G401 (cell line): Measurements from ENCODE around the gene ARHGAP15. TPM values are rescaled to one million over a fixed set of nuclear protein-coding genes. Genes with fewer than 3 reads are reported as not detected.

ENCODE experiments used
- DNase-seq: peaks from one replicate; pipeline ENCODE4 v3.0.0-alpha.2; 2015; ENCODE audit warnings: low spot score
- in situ Hi-C: cut with HindIII; loops from 2 replicates; pipeline ENCODE4 v1.10.0; 2016; ENCODE audit warnings: low sequenced_read_pairs, mixed read lengths
- total RNA-seq: library from RNA; depleted of rRNA; stranded (reverse); fragments of >200 nt; shearing (Covaris generic); gene quantifications from 2 replicates; pipeline ENCODE4 v1.2.3, GENCODE V29; 2014

ARHGAP15 gene
- total RNA-seq, 1 experiment from 2014 or later = not detected

GRCh38 chr2:143458258-143459190 lies 329.3 kb downstream of the ARHGAP15 start:
- no peak for DNase-seq
- in situ Hi-C loops = no loop called here

- DNase-seq = no peak
- in situ Hi-C loops = no loop called here
Measured at GRCh38 chr2:143460382-143460781, 331.2 kb downstream of the ARHGAP15 start.

GRCh38 chr2:143463719-143464118 lies 334.5 kb downstream of the ARHGAP15 start:
- DNase-seq = no peak
- in situ Hi-C loops = no loop called here

GRCh38 chr2:143466391-143466790 lies 337.2 kb downstream of the ARHGAP15 start:
- in situ Hi-C loops = no loop called here
- no peak for DNase-seq

- in situ Hi-C loops = no loop called here
- no peak for DNase-seq
Measured at GRCh38 chr2:143467011-143467410, 337.8 kb downstream of the ARHGAP15 start.

- no peak for DNase-seq
- in situ Hi-C loops = no loop called here
Measured at GRCh38 chr2:143468341-143468888, 339.2 kb downstream of the ARHGAP15 start.

GRCh38 chr2:143469323-143469722 lies 340.1 kb downstream of the ARHGAP15 start:
- in situ Hi-C loops = no loop called here
- DNase-seq = no peak

- in situ Hi-C loops = no loop called here
- no peak for DNase-seq
Measured at GRCh38 chr2:143471550-143471949, 342.3 kb downstream of the ARHGAP15 start.

- in situ Hi-C loops = no loop called here
- DNase-seq = no peak
Measured at GRCh38 chr2:143473216-143473615, 344.0 kb downstream of the ARHGAP15 start.

GRCh38 chr2:143473820-143474219 lies 344.6 kb downstream of the ARHGAP15 start:
- in situ Hi-C loops = no loop called here
- DNase-seq = no peak

- DNase-seq = no peak
Measured at GRCh38 chr2:143474586-143474985, 345.4 kb downstream of the ARHGAP15 start.

GRCh38 chr2:143475041-143475776 lies 346.0 kb downstream of the ARHGAP15 start:
- in situ Hi-C loops = no loop called here
- DNase-seq = no peak

More at GRCh38 chr2:143474586-143474985, 345.4 kb downstream of the ARHGAP15 start:
- in situ Hi-C loops = no loop called here

- no peak for DNase-seq
Measured at GRCh38 chr2:143476336-143477087, 347.3 kb downstream of the ARHGAP15 start.

GRCh38 chr2:143477714-143478443 lies 348.7 kb downstream of the ARHGAP15 start:
- no peak for DNase-seq
- in situ Hi-C loops = no loop called here

More at GRCh38 chr2:143476336-143477087, 347.3 kb downstream of the ARHGAP15 start:
- in situ Hi-C loops = no loop called here

- in situ Hi-C loops = no loop called here
- no peak for DNase-seq
Measured at GRCh38 chr2:143480086-143480485, 350.9 kb downstream of the ARHGAP15 start.

GRCh38 chr2:143480601-143481236 lies 351.5 kb downstream of the ARHGAP15 start:
- no peak for DNase-seq
- in situ Hi-C loops = no loop called here

- in situ Hi-C loops = no loop called here
Measured at GRCh38 chr2:143481237-143481623, 352.0 kb downstream of the ARHGAP15 start.

GRCh38 chr2:143481733-143482132 lies 352.5 kb downstream of the ARHGAP15 start:
- DNase-seq = no peak
- in situ Hi-C loops = no loop called here

More at GRCh38 chr2:143481237-143481623, 352.0 kb downstream of the ARHGAP15 start:
- DNase-seq = no peak
